NK-92 (cell line): Measurements from ENCODE around the gene CCDC3.
"Not testable (repeated sequence)": the region's sequence is repeated elsewhere in the genome, so short reads cannot be mapped to it uniquely, and the experiment has no call there.

Experiments used
- DNase-seq: peaks from one replicate; lab custom pipeline; 2025; ENCODE audit not compliant: unreplicated experiment; lab: John Stamatoyannopoulos, UW

CCDC3 gene

GRCh38 chr10:12896251-12896650 is 105.3 kb downstream of the CCDC3 start:
- no peak for DNase-seq

GRCh38 chr10:12892924-12893323 is 108.6 kb downstream of the CCDC3 start:
- DNase-seq = no peak

- no peak for DNase-seq
Observed at GRCh38 chr10:12890958-12891357, 110.6 kb downstream of the CCDC3 start.

- no peak for DNase-seq
Observed at GRCh38 chr10:12888470-12888869, 113.0 kb downstream of the CCDC3 start.

GRCh38 chr10:12887780-12888179 is 113.7 kb downstream of the CCDC3 start:
- DNase-seq = no peak

GRCh38 chr10:12884851-12885250 is 116.7 kb downstream of the CCDC3 start:
- no peak for DNase-seq

- no peak for DNase-seq
Observed at GRCh38 chr10:12880423-12880822, 121.1 kb downstream of the CCDC3 start.

- no peak for DNase-seq
Observed at GRCh38 chr10:12877150-12877549, 124.4 kb downstream of the CCDC3 start.

- no peak for DNase-seq
Observed at GRCh38 chr10:12876266-12876665, 125.2 kb downstream of the CCDC3 start.

- DNase-seq = no peak
Observed at GRCh38 chr10:12875100-12875499, 126.4 kb downstream of the CCDC3 start.

- no peak for DNase-seq
Observed at GRCh38 chr10:12874501-12874900, 127.0 kb downstream of the CCDC3 start.

GRCh38 chr10:12873172-12873571 is 128.3 kb downstream of the CCDC3 start:
- DNase-seq = no peak

- no peak for DNase-seq
Observed at GRCh38 chr10:12872577-12872976, 128.9 kb downstream of the CCDC3 start.

- DNase-seq = no peak
Observed at GRCh38 chr10:12869427-12869826, 132.1 kb downstream of the CCDC3 start.

- no peak for DNase-seq
Observed at GRCh38 chr10:12868229-12868628, 133.3 kb downstream of the CCDC3 start.

GRCh38 chr10:12865515-12865914 is 136.0 kb downstream of the CCDC3 start:
- DNase-seq = not testable (repeated sequence)

- DNase-seq = no peak
Observed at GRCh38 chr10:12862459-12862858, 139.1 kb downstream of the CCDC3 start.

- DNase-seq = no peak
Observed at GRCh38 chr10:12854988-12855387, 146.5 kb downstream of the CCDC3 start.

GRCh38 chr10:12852687-12853086 is 148.8 kb downstream of the CCDC3 start:
- no peak for DNase-seq

GRCh38 chr10:12849319-12850181 is 152.0 kb downstream of the CCDC3 start:
- no peak for DNase-seq

GRCh38 chr10:12848439-12849173 is 152.9 kb downstream of the CCDC3 start:
- DNase-seq = no peak

GRCh38 chr10:12847361-12847975 is 154.0 kb downstream of the CCDC3 start:
- no peak for DNase-seq
